KBM-7 (cell line): ENCODE data around the gene SRSF3.
A peak's percentile ranks its signal among the peaks of the same experiment; 100 is the strongest.
"Not testable (repeated sequence)": the region's sequence is repeated elsewhere in the genome, so short reads cannot be mapped to it uniquely, and the experiment has no call there.

Experiments
- DNase-seq: peaks from one replicate; pipeline ENCODE4 v3.0.0-alpha.2; 2015
- in situ Hi-C: fragments of 300-500 bp; cut with MboI; formaldehyde crosslinking; loops from 2 replicates; pipeline ENCODE4 v1.14.3; 2020; ENCODE audit warnings: low sequenced_read_pairs, low pct_unique_long_range_greater_than_20kb, mixed read lengths

Gene SRSF3

GRCh38 chr6:36572353-36573311 is 21.5 kb upstream of the SRSF3 start:
- DNase-seq, in situ Hi-C loops: not testable (repeated sequence)

DNA sequence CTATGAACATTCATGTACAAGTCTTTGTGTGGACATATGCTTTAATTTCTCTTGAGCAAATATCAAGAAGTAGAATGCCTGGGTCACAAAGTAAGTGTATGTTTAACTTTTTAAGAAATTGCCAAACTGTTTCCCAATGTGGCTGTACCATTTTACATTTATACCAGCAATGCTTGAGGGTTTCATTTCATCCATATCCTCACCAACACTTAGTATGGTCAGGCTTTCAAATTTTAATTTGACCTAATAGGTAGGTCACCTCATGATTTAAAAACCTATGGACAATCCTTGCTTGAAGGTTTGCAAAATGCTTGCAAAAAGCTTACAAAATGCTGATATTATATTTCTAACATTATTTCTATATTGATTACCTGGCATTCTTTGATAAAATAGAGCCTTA is 19.5 kb upstream of the SRSF3 start:
- DNase-seq = no peak
- in situ Hi-C loops = no loop called here

GRCh38 chr6:36576578-36576977 is 17.6 kb upstream of the SRSF3 start:
- DNase-seq = no peak
- in situ Hi-C loops = no loop called here

GRCh38 chr6:36577301-36577700 is 16.9 kb upstream of the SRSF3 start:
- in situ Hi-C loops = no loop called here
- DNase-seq = no peak

DNA sequence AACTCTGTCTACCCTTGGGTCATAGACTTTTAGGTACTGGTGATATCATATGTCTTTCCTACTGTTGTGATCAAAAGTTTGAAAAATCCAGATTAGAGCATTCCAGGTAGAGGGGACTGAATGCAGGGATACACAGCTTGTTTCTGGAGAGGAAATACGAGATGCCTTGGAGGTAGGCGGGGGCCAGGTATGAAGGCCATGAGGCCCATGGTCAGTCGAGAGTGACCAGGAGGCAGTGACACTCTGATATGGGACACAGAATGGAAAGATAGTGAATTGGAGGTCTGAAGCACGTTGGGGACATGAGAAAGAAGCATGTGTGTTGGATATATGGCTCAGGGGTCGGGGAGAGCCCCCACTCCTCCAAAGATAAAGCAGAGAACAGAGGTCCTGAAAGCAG is 16.1 kb upstream of the SRSF3 start:
- in situ Hi-C loops = no loop called here
- no peak for DNase-seq

DNA sequence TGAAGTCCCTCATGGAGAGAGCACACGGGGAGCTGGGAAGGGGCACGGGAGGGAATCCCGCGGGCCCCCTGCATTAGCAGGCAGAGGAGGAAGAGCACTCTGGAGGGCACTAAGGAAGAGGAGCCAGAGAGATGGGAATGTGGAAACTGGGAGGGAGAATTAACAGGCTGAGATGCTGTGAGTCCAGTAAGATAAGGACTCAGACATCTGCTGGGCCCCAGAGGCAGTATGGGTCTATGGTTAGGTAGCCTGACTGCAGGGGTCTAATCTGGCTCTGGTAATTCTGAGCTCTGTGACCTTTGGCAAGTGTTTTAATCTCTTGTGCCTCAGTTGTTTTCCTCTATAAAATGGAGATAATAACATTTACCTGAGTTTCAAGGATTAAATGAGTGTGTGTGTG is 15.7 kb upstream of the SRSF3 start:
- in situ Hi-C loops = no loop called here
- no peak for DNase-seq

- in situ Hi-C loops = no loop called here
Measured at GRCh38 chr6:36580184-36580526, 14.0 kb upstream of the SRSF3 start.

DNA sequence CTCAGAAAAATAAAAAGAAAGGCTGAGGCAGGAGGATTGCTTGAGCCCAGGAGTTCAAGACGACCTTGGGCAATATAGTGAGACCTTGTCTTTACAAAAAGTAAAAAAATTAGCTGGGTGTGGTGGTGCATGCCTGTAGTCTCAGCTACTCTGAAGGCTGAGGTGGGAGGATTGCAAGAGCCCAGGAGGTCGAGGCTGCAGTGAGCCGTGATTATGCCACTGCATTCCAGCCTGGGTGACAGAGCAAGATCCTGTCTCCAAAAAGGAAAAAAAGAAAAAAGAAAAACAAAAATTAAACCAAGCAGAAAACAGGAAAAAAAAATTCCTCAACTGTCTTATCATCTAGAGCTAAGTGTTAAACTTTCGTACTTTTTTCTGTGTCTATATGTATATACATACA is 12.4 kb upstream of the SRSF3 start:
- in situ Hi-C loops = no loop called here
- no peak for DNase-seq

More at GRCh38 chr6:36580184-36580526, 14.0 kb upstream of the SRSF3 start:
- DNase-seq = no peak

DNA sequence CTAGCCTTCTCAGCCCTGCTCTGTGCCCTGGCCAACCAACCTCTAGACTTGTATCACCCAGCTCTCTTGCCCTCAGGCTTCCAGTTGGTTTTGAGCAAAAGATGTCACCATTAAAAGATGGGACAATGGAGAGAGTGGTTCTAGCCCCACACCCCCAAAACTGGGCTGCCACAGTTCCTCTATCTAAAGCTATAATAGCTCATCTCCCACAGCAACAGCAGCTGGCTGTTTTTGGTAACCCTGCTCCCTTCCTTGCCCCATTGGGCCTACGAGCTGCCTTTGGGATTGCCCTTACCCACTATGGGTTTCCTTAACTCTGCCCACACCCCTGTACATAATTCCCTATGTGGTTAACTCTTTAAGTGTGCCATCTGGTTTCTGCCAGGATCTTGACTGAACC is 7.6 kb upstream of the SRSF3 start:
- DNase-seq = no peak
- in situ Hi-C loops = no loop called here

GRCh38 chr6:36589025-36589400 is 5.1 kb upstream of the SRSF3 start:
- DNase-seq, in situ Hi-C loops: not testable (repeated sequence)

- in situ Hi-C loops = no loop called here
- DNase-seq = no peak
Measured at GRCh38 chr6:36590237-36590636, 3.9 kb upstream of the SRSF3 start.

- no peak for DNase-seq
- in situ Hi-C loops = no loop called here
Measured at GRCh38 chr6:36592221-36592655, 1.9 kb upstream of the SRSF3 start.

- in situ Hi-C loops = no loop called here
- peak; percentile 84 for DNase-seq
Measured at GRCh38 chr6:36593569-36594028, 563 bp upstream of the SRSF3 start.

GRCh38 chr6:36594816-36595643 is 868 bp downstream of the SRSF3 start:
- peak; percentile 61 for DNase-seq
- in situ Hi-C loops = no loop called here

DNA sequence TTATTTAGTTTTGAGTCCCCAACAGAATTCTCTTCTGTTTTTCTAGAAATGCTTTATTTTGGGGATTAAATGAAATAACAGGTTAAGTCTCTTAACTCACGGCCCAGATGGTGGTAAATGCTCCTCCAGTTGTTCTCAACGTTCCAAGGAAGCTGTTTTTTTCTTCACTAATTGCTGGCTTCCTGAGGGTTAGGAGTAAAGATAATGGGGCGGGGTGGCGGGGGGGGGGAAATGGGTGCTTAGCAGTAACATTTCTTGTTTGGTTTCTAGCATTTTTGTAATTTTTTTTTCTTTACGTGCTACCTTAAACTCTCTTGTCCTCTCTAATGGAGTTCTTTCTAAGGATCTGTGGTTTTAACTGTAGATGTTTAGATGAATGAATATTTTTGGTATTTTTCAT is 2.2 kb downstream of the SRSF3 start:
- in situ Hi-C loops = no loop called here
- DNase-seq = no peak

- no peak for DNase-seq
- in situ Hi-C loops = no loop called here
Measured at GRCh38 chr6:36597775-36598174, 3.6 kb downstream of the SRSF3 start.

GRCh38 chr6:36598326-36598725 is 4.2 kb downstream of the SRSF3 start:
- no peak for DNase-seq
- in situ Hi-C loops = no loop called here

DNA sequence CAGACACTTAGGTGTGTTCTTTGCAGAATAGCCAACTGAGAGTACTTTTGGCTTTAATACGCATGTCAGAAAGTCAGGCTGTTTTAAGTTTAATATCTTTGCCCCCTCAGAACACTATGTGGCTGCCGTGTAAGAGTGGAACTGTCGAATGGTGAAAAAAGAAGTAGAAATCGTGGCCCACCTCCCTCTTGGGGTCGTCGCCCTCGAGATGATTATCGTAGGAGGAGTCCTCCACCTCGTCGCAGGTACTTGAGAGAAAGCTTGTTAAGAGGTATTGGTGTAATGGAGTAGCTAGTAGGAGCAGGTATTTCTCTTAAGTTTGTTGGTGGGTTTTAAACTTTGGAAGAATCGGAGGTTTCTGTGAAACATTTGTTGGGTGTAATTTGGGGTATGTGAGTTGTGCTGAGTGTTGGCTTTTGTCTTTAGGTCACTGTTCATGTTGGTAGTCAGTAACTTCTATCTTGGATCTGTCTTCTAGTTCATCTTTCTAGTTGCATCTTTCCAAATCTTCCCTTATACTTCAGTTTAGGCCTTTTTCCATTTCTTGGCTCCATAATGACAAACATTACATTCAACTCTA is 4.7 kb downstream of the SRSF3 start:
- in situ Hi-C loops = no loop called here
- DNase-seq = no peak

GRCh38 chr6:36599791-36600209 is 5.6 kb downstream of the SRSF3 start:
- in situ Hi-C loops = no loop called here
- DNase-seq = no peak
